Common myeloid progenitor, CD34-positive (primary cell): ENCODE measurements around the gene PSENEN.

Experiments
- CTCF ChIA-PET: fragments of 350-600 bp; sonication (Branson Sonifier 250); formaldehyde crosslinking; loops from one replicate; lab custom pipeline; 2021; ENCODE audit warnings: antibody characterized with exemption; lab: Charles Lee
- POLR2A ChIA-PET: fragments of 350-600 bp; sonication (Branson Sonifier 250); formaldehyde crosslinking; loops from one replicate; lab custom pipeline; 2021; ENCODE audit warnings: antibody characterized with exemption; lab: Charles Lee
- DNase-seq, 3 donors: peaks; one replicate each; pipeline versions ENCODE4 v3.0.0 to v3.0.0-alpha.2; 2013
- H3K27ac ChIP-seq, 2 experiments: 1 replicate in 1 of 2; 2 replicates in 1 of 2; pipeline ENCODE4 v1.7.0; 2013; ENCODE audit warnings: inconsistent platforms in 2 of 2, low read length in 2 of 2, mild to moderate bottlenecking in 2 of 2, low read depth in 1 of 2, moderate library complexity in 1 of 2; ENCODE audit not compliant: severe bottlenecking in 2 of 2, insufficient read depth in 1 of 2, poor library complexity in 1 of 2
- H3K27me3 ChIP-seq, 5 experiments: replicated peaks in 2 of 5; 1 replicate in 3 of 5; 2 replicates in 2 of 5; pipeline versions ENCODE4 v1.6.1 to v1.7.0; 2013; ENCODE audit warnings: low read length in 4 of 5, mild to moderate bottlenecking in 2 of 5, moderate library complexity in 2 of 5, inconsistent platforms in 1 of 5; ENCODE audit not compliant: insufficient read depth in 5 of 5, control insufficient read depth in 4 of 5
- H3K36me3 ChIP-seq, 4 experiments: 1 replicate in 2 of 4; 2 replicates in 2 of 4; pipeline versions ENCODE4 v1.6.1 to v1.7.0; 2013; ENCODE audit warnings: low read length in 3 of 4, control low read depth in 1 of 4, mild to moderate bottlenecking in 1 of 4; ENCODE audit not compliant: control insufficient read depth in 4 of 4, insufficient read depth in 4 of 4
- H3K4me1 ChIP-seq, 4 experiments: 1 replicate in 3 of 4; 2 replicates in 1 of 4; pipeline versions ENCODE4 v1.6.1 to v1.7.1; 2013; ENCODE audit warnings: low read length in 3 of 4, mild to moderate bottlenecking in 3 of 4, control low read depth in 1 of 4, inconsistent platforms in 1 of 4, moderate library complexity in 1 of 4; ENCODE audit not compliant: control insufficient read depth in 4 of 4, insufficient read depth in 4 of 4; ENCODE audit errors: control extremely low read depth in 1 of 4
- H3K4me3 ChIP-seq, 7 experiments: 1 replicate in 4 of 7; 2 replicates in 3 of 7; pipeline versions ENCODE4 v1.5.1 to v1.7.0; 2013; ENCODE audit warnings: mild to moderate bottlenecking in 7 of 7, low read length in 6 of 7, moderate library complexity in 6 of 7, inconsistent platforms in 2 of 7, low read depth in 2 of 7, control low read depth in 1 of 7; ENCODE audit not compliant: insufficient read depth in 4 of 7, control insufficient read depth in 1 of 7; ENCODE audit errors: extremely low read depth in 1 of 7
- H3K9me3 ChIP-seq, 5 experiments: 1 replicate in 4 of 5; 2 replicates in 1 of 5; pipeline versions ENCODE4 v1.6.1 to v1.7.1; 2013; ENCODE audit warnings: low read length in 4 of 5, mild to moderate bottlenecking in 2 of 5, inconsistent platforms in 1 of 5, low read depth in 1 of 5, moderate library complexity in 1 of 5; ENCODE audit not compliant: control insufficient read depth in 4 of 5, insufficient read depth in 2 of 5; ENCODE audit errors: control extremely low read depth in 1 of 5
- WGBS: methylation state at CpG from one replicate; pipeline ENCODE4 v1.1.5; 2013; ENCODE audit not compliant: insufficient coverage; 5-methylcytosine and 5-hydroxymethylcytosine counted together

PSENEN gene

GRCh38 chr19:35715355-35715809 lies 30.1 kb upstream of the PSENEN start:
- CTCF ChIA-PET = interaction anchor here (1.0 to 5.4 kb wide), 5 partner anchors 12 to 167 kb away, joined by 3 to 43 read pairs (median 6); partner anchors contain the start of genes PSENEN and U2AF1L4
- H3K9me3 ChIP-seq = no peaks in the 10 kb centered on the region
- H3K4me3 ChIP-seq = peak overlapping the region in 5 of 7 experiments; percentile 79 to 92 (median 82)
- peaks cover 0 to 45% (median 32%) of the 10 kb centered on the region in 4 experiments for H3K4me1 ChIP-seq
- DNase-seq = no peak
- H3K27ac ChIP-seq = no peak overlapping the region
- H3K27me3 ChIP-seq = no peaks in the 10 kb centered on the region
- POLR2A ChIA-PET = no interaction called here
- peaks cover 0 to 11% (median 3%) of the 10 kb centered on the region in 4 experiments for H3K36me3 ChIP-seq
- WGBS = 78% methylated on average over 3 of the region's 7 CpGs

GRCh38 chr19:35715981-35716800 lies 29.3 kb upstream of the PSENEN start:
- peak in 1 of 3 donors; percentile 18 for DNase-seq
- H3K4me3 ChIP-seq = peak overlapping the region; percentile 74 to 92 (median 82)
- ChIA-PET POLR2A (no interaction called here), CTCF (interaction anchor here (0.6 to 1.5 kb wide), 3 partner anchors 15 to 168 kb away, joined by 3 to 6 read pairs (median 3); no protein-coding TSS in a partner anchor)
- WGBS = under 1% methylated on average over 43 of the region's 52 CpGs
- H3K36me3 ChIP-seq = peaks cover 0 to 18% (median 6%) of the 10 kb centered on the region in 4 experiments
- no peaks in the 10 kb centered on the region for H3K27me3 ChIP-seq
- H3K9me3 ChIP-seq = no peaks in the 10 kb centered on the region
- peak overlapping the region in 1 of 2 experiments; percentile 65 for H3K27ac ChIP-seq
- peaks cover 0 to 45% (median 32%) of the 10 kb centered on the region in 4 experiments for H3K4me1 ChIP-seq

DNA sequence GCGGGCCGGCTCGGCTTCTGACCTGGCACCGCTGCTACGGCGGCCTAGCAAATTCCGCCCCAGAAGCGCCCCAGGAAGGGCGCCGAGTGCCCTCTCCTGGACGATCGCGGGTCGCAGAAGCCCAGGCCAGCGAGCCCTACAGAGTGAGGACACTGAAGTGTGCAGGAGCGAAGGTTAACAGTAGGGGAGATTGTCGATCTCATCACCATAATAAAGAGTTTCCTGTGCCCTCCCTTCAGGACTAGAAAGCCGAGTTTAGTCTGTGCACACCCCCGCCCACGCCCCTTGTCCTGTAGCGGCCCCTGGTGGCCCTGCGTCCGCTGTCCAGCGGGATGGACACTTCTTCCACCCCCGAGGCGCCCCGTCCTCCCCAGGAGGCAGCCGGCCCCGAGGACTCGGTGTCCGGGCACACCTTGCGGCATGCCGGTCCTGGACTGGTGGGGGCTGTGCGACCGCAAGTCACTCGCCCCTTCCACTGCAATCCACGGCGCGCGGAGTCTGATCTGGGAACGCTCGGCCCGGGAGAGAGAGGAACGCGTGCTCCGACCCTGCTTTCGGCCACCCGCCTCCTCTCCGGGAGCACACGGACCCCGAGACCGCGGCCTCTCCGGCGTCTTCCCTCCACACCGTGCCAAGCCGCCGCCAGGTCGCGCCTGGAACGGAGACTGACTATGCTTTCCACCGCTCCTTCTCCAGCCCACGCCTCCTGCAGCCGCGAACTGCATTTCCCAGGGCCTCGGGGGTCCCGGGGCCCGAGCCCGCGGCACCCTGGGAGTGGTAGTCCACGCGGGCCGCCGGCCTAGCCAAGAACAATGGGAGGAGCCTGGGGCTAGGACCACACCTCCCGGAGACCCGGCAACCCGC lies 28.4 kb upstream of the PSENEN start:
- Histone ChIP-seq H3K4me3 (peak overlapping the region; percentile 74 to 92 (median 82)), H3K4me1 (peaks cover 0 to 45% (median 32%) of the 10 kb centered on the region in 4 experiments), H3K27ac (peak overlapping the region in 1 of 2 experiments; percentile 66), H3K27me3 (no peaks in the 10 kb centered on the region), H3K9me3 (no peaks in the 10 kb centered on the region), H3K36me3 (peaks cover 0 to 25% (median 11%) of the 10 kb centered on the region in 4 experiments)
- WGBS = 0% methylated on average over 60 of the region's 77 CpGs
- ChIA-PET POLR2A (no interaction called here), CTCF (interaction anchor here (1.5 kb wide), 1 partner anchor 23 kb away, joined by 6 read pairs; no protein-coding TSS in a partner anchor)
- DNase-seq = peak; percentile 95 to 98 (median 98)

DNA sequence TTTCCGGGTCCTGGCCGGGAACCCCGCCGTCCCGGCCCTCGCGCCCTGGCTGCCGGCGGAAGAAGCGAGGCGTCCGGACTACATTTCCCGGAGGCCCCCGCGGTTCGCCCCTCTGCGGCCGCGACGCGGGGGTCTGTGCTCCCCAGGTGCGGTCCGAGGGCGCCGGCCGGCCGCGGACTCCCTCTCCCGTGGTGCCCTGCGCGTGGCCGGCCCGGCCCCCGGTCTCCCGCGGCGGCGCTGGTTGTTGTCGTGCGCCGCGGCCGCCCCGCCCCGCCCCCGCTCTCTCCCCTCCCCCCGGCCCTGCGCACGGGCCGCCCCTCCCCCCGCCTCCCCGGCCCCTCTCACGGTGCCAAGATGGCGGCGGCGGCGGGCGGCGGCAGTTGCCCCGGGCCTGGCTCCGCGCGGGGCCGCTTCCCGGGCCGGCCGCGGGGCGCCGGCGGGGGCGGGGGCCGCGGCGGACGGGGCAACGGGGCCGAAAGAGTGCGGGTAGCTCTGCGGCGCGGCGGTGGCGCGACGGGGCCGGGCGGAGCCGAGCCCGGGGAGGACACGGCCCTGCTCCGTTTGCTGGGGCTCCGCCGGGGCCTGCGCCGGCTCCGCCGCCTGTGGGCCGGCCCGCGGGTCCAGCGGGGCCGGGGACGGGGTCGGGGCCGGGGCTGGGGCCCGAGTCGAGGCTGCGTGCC lies 27.6 kb upstream of the PSENEN start, which contains the start of gene KMT2B:
KMT2B (plus strand) TSS at position 339 of the 680 bp plus-strand sequence; CDS start at position 355, 16 bp downstream.
- POLR2A ChIA-PET = interaction anchor here (1.1 kb wide), 1 partner anchor 27 kb away, joined by 4 read pairs; the partner anchor contains the start of genes PSENEN and U2AF1L4
- Histone ChIP-seq H3K36me3 (peaks cover 0 to 33% (median 18%) of the 10 kb centered on the region in 4 experiments), H3K4me1 (peaks cover 0 to 45% (median 32%) of the 10 kb centered on the region in 4 experiments), H3K4me3 (peak within 1 kb of the TSS; percentile 74 to 92 (median 82)), H3K27ac (peak within 1 kb of the TSS; percentile 58 to 83), H3K9me3 (no peaks in the 10 kb centered on the region), H3K27me3 (no peaks in the 10 kb centered on the region)
- WGBS = 0% methylated on average over 58 of the region's 109 CpGs
- no peak for DNase-seq
- CTCF ChIA-PET = interaction anchor here (0.9 kb wide), 1 partner anchor 10 kb away, joined by 5 read pairs; no protein-coding TSS in a partner anchor

DNA sequence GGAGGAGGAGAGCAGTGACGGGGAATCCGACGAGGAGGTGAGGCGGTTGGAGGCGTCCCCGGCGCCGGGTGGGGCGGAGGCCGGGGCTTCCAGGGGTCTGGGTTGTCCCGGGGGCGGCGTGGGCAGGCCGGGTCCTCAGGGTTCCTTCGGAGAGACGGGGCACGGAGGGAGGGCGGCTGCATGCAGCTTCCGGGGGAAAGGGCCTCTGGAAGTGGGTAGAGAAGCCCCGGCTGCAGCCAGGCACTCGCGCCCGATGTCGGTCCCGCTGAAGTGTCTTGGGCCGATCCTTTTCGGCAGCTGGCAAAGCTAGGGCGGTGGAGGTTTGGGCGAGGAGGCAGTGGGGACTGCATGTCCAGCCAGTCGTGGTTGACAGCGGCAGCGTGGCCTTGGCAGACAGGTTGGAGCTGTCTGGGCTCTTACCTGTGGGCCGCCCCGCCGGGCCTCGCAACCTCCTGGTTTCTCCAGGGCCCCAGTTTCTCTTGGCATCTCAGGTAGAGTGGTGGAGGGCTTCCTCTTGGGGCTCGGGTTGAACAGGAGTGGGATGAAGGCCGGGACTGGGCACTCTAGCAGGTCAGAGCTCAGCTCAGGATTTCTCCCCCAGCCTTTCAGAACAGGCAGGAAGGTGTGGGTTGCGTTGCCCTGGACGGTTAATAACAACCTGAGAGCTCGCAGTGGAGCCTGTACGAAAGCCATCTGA lies 27.0 kb upstream of the PSENEN start:
- ChIA-PET POLR2A (interaction anchor here (1.1 kb wide), 1 partner anchor 27 kb away, joined by 4 read pairs; the partner anchor contains the start of genes PSENEN and U2AF1L4), CTCF (interaction anchor here (0.9 to 1.3 kb wide), 3 partner anchors 10 to 30 kb away, joined by 3 to 5 read pairs (median 4); partner anchors contain the start of gene LIN37)
- peak overlapping the region; percentile 58 to 83 for H3K27ac ChIP-seq
- peaks cover 0 to 40% (median 25%) of the 10 kb centered on the region in 4 experiments for H3K36me3 ChIP-seq
- no peaks in the 10 kb centered on the region for H3K9me3 ChIP-seq
- under 1% methylated on average over 41 of the region's 42 CpGs for WGBS
- H3K27me3 ChIP-seq = no peaks in the 10 kb centered on the region
- peak in 2 of 3 donors; percentile 53 to 57 for DNase-seq
- H3K4me1 ChIP-seq = peaks cover 0 to 45% (median 32%) of the 10 kb centered on the region in 4 experiments
- H3K4me3 ChIP-seq = peak overlapping the region; percentile 62 to 92 (median 80)
